DND-41 (cell line): ENCODE measurements around the gene OSBP2.

ENCODE experiments used
- ATAC-seq: fragments of 200-7000 bp; cut with Tn5 transposase; 3 replicates; pipeline ENCODE4 v1.9.1; 2021; ENCODE audit warnings: low read depth; ENCODE audit not compliant: insufficient read depth
- DNase-seq: peaks from one replicate; pipeline ENCODE4 v3.0.0-alpha.2; 2020
- H2AFZ ChIP-seq: 2 replicates; pipeline ENCODE4 v1.6.0; 2012; ENCODE audit warnings: low read depth, low read length
- H3K27ac ChIP-seq: 2 replicates; pipeline ENCODE4 v1.5.1; 2012; ENCODE audit warnings: low read length, inconsistent platforms
- H3K27me3 ChIP-seq: fragments of 200-600 bp; sonication (generic); 2 replicates; pipeline ENCODE4 v1.6.0; 2012; ENCODE audit warnings: low read length, mild to moderate bottlenecking, inconsistent platforms; ENCODE audit not compliant: insufficient read depth, poor library complexity
- H3K36me3 ChIP-seq: 2 replicates; pipeline ENCODE4 v1.5.1; 2012; ENCODE audit warnings: low read length, inconsistent platforms; ENCODE audit not compliant: insufficient read depth
- H3K4me1 ChIP-seq: 2 replicates; pipeline ENCODE4 v1.5.1; 2012; ENCODE audit warnings: mild to moderate bottlenecking, low read length; ENCODE audit not compliant: insufficient read depth
- H3K4me2 ChIP-seq: 2 replicates; pipeline ENCODE4 v1.6.0; 2012; ENCODE audit warnings: mild to moderate bottlenecking, moderate library complexity, low read length, inconsistent platforms; ENCODE audit not compliant: insufficient read depth
- H3K4me3 ChIP-seq, 2 experiments: fragments of 200-600 bp in 1 of 2; shearing (Covaris generic) in 1 of 2; 2 replicates each; pipeline ENCODE4 v1.5.1; 2012 to 2016; ENCODE audit warnings: inconsistent platforms in 2 of 2, low read length in 2 of 2, mild to moderate bottlenecking in 2 of 2, low read depth in 1 of 2, moderate library complexity in 1 of 2
- H3K79me2 ChIP-seq: 2 replicates; pipeline ENCODE4 v1.6.0; 2012; ENCODE audit warnings: low read length, inconsistent platforms; ENCODE audit not compliant: insufficient read depth
- H3K9ac ChIP-seq: 2 replicates; pipeline ENCODE4 v1.6.0; 2012; ENCODE audit warnings: low read depth, mild to moderate bottlenecking, inconsistent platforms, low read length, moderate library complexity
- H3K9me3 ChIP-seq: 2 replicates; pipeline ENCODE4 v1.5.1; 2012; ENCODE audit warnings: low read length, moderate library complexity, mild to moderate bottlenecking, inconsistent platforms; ENCODE audit not compliant: insufficient read depth, severe bottlenecking
- H4K20me1 ChIP-seq: 2 replicates; pipeline ENCODE4 v1.6.0; 2012; ENCODE audit warnings: low read length; ENCODE audit not compliant: insufficient read depth
- CTCF ChIP-seq: IDR thresholded peaks from 2 replicates; pipeline ENCODE4 v1.5.1; 2012; ENCODE audit warnings: borderline replicate concordance, low read length, moderate library complexity, mild to moderate bottlenecking; ENCODE audit not compliant: poor library complexity, severe bottlenecking; ENCODE audit errors: extremely low read depth
- EZH2 ChIP-seq: IDR thresholded peaks from 3 replicates; pipeline ENCODE4 v1.6.1; 2012; ENCODE audit warnings: borderline replicate concordance, low read depth, mild to moderate bottlenecking, moderate library complexity, low read length, inconsistent platforms; ENCODE audit not compliant: severe bottlenecking

Gene OSBP2

DNA sequence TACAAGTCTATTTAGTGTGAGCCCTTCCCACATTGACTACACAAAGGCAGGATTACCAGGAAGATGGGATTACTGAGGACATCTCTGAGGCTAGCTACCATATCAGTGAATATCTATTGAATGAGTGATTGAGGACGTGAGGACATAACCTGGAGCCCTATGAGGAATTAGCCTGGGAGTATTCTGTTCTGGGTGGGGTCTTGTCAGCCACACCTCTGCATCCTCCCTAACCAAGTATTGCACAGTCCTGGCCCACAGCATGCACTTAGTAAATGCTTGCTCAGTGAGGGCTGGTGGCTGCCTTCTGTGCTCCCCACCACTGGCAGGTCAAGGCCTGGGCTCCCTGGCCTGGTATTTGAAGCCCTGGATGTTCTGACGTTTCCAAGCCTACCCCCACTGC lies 41.8 kb upstream of the OSBP2 start:
- H3K9me3 ChIP-seq = no peaks in the 10 kb centered on the region
- no peaks in the 10 kb centered on the region for H3K79me2 ChIP-seq
- H3K4me2 ChIP-seq = no peak overlapping the region
- no peaks in the 10 kb centered on the region for H3K27me3 ChIP-seq
- no peak overlapping the region for H3K9ac ChIP-seq
- no peaks in the 10 kb centered on the region for H3K36me3 ChIP-seq
- TF ChIP-seq EZH2 (no peak), CTCF (no peak)
- H3K27ac ChIP-seq = no peak overlapping the region
- H2AFZ ChIP-seq = no peak overlapping the region
- no peaks in the 10 kb centered on the region for H3K4me1 ChIP-seq
- H4K20me1 ChIP-seq = no peaks in the 10 kb centered on the region
- H3K4me3 ChIP-seq = no peak overlapping the region
- DNase-seq (no peak), ATAC-seq (no peak)

DNA sequence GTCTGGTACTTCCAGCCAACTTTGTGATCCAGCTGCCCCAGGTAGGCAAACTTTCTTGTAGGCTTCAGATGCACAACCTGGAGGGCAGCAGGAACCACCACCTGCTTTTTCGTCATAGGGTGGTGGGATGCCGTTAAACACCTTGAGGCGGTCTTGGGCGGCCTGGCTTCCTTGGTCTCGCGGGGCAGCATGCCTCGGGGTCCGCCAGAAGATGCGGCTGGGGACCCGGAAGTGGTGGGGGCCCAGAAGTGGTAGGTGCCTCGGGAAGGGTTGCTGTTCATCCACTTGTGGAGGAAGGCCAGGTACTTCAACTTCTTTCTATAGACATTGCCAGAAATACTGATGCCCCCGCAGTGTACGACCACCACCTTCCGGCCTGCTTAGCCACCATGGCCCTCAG lies 40.3 kb upstream of the OSBP2 start:
- H3K4me2 ChIP-seq = no peak overlapping the region
- no peak for TF ChIP-seq CTCF
- TF ChIP-seq EZH2 = no peak
- H3K27me3 ChIP-seq = no peaks in the 10 kb centered on the region
- H3K9ac ChIP-seq = no peak overlapping the region
- ATAC-seq (no peak), DNase-seq (no peak)
- H2AFZ ChIP-seq = no peak overlapping the region
- H3K9me3 ChIP-seq = no peaks in the 10 kb centered on the region
- no peaks in the 10 kb centered on the region for H3K79me2 ChIP-seq
- H3K27ac ChIP-seq = no peak overlapping the region
- H3K36me3 ChIP-seq = no peaks in the 10 kb centered on the region
- H4K20me1 ChIP-seq = no peaks in the 10 kb centered on the region
- H3K4me3 ChIP-seq = no peak overlapping the region
- no peaks in the 10 kb centered on the region for H3K4me1 ChIP-seq

DNA sequence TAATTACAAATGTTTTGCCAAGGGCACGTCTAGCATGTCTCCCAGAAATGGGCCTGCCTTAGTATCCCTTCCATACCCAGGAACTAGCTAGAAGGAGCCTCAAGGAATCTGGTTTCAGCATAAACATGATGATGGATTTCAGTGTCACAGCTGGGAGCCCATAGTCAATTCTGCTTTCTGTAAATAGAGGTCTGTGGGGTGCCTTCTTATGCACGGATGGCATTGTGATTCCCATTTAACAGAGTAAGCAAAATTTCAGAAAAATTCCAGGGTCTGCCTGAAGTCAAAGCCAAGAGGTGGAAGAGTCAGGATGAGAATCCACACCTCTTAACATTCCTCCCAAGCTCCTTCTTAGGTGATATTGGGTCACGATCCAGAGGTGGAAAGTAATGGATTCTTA lies 39.1 kb upstream of the OSBP2 start:
- Histone ChIP-seq H3K27me3 (no peaks in the 10 kb centered on the region), H3K79me2 (no peaks in the 10 kb centered on the region), H3K4me1 (no peaks in the 10 kb centered on the region), H3K27ac (no peak overlapping the region), H3K9me3 (no peaks in the 10 kb centered on the region), H3K9ac (no peak overlapping the region), H3K36me3 (no peaks in the 10 kb centered on the region), H2AFZ (no peak overlapping the region), H4K20me1 (no peaks in the 10 kb centered on the region), H3K4me2 (no peak overlapping the region), H3K4me3 (no peak overlapping the region)
- DNase-seq (no peak), ATAC-seq (no peak)
- no peak for TF ChIP-seq CTCF
- no peak for TF ChIP-seq EZH2

GRCh38 chr22:30662040-30662439 lies 32.6 kb upstream of the OSBP2 start:
- no peak for DNase-seq
- Histone ChIP-seq H3K9ac (no peak overlapping the region), H3K79me2 (no peaks in the 10 kb centered on the region), H4K20me1 (no peaks in the 10 kb centered on the region; the same call in none of the 2 replicates), H3K4me3 (no peak overlapping the region), H3K9me3 (no peaks in the 10 kb centered on the region), H3K27ac (no peak overlapping the region), H3K4me1 (peaks cover 11% of the 10 kb centered on the region), H3K36me3 (peaks cover 6% of the 10 kb centered on the region), H2AFZ (no peak overlapping the region), H3K4me2 (no peak overlapping the region), H3K27me3 (no peaks in the 10 kb centered on the region)
- TF ChIP-seq EZH2 (no peak), CTCF (no peak)
- ATAC-seq = no peak
